ENCODE data around the gene RELL2. TPM values are rescaled to one million over a fixed set of nuclear protein-coding genes. Genes with fewer than 3 reads are reported as not detected.

The RELL2 gene
- total RNA-seq, 1 donor from 2014 or later = under 0.01 TPM

DNA sequence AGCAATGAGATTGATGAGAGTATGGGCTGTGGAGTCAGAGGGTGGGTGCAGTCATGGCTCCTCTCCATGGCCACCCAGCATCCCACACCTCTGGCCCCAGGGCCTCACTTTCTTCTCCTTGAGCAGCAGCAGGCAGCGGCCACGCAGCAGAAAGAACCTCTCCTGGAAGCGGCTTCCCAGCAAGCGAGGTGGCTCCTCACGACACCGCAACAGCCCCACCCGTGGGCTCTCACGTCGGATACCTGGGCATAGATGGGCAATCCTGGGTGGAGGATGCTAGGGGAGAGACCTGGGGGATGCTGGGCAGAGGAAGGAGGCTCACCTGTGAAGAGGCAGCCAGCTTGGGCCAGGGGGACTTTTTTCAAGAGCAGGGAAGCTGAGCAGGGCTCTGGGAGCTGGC is 19.6 kb downstream of the RELL2 start:
- peaks cover 0 to 10% (median 6%) of the 10 kb centered on the region in 3 donors for H3K36me3 ChIP-seq (ENCODE audit: control insufficient read depth in 3 of 3, insufficient read depth in 3 of 3, low read length in 3 of 3)

DNA sequence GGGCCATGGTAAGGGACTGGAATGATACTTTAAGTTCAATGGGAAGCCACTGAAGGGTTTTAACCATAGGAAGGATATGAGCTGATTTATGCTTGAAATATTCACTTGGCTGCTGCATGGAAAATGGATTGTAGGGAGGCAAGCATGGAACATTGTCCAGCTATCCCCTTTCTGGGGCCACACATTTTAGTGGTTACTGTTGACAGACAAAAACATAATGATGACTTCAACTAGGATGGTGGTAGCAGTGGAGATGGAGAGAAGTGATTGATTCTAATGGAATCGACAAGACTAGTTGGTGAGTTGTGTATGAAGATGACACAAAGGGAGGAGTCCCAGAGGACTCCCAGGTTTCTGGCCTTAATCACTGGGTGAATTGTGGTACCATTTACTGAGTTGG is 20.6 kb downstream of the RELL2 start:
- no peak overlapping the region for H3K4me3 ChIP-seq (ENCODE audit: low read length in 3 of 3)
- H3K36me3 ChIP-seq (ENCODE audit: control insufficient read depth in 3 of 3, insufficient read depth in 3 of 3, low read length in 3 of 3) = peaks cover 0 to 10% (median 6%) of the 10 kb centered on the region in 3 donors
- H3K9ac ChIP-seq (ENCODE audit: low read depth in 1 of 3, low read length in 3 of 3) = no peak overlapping the region

More for the DNA sequence above, 19.6 kb downstream of the RELL2 start:
- H3K9ac ChIP-seq (ENCODE audit: low read depth in 1 of 3, low read length in 3 of 3) = no peak overlapping the region
- H3K4me1 ChIP-seq (ENCODE audit: control insufficient read depth in 3 of 3, insufficient read depth in 3 of 3, low read length in 3 of 3) = peaks cover 0 to 4% (median 3%) of the 10 kb centered on the region in 3 donors
- no peak overlapping the region for H3K4me3 ChIP-seq (ENCODE audit: low read length in 3 of 3)
- H3K9me3 ChIP-seq (ENCODE audit: control insufficient read depth in 3 of 3, low read length in 3 of 3) = no peaks in the 10 kb centered on the region
- H3K27me3 ChIP-seq (ENCODE audit: control insufficient read depth in 3 of 3, insufficient read depth in 3 of 3, low read length in 3 of 3) = no peaks in the 10 kb centered on the region
- H3K27ac ChIP-seq (ENCODE audit: low read depth, low read length) = no peak overlapping the region

GRCh38 chr5:141657937-141658545 is 21.2 kb downstream of the RELL2 start:
- no peak overlapping the region for H3K27ac ChIP-seq (ENCODE audit: low read depth, low read length)
- H3K4me1 ChIP-seq (ENCODE audit: control insufficient read depth in 3 of 3, insufficient read depth in 3 of 3, low read length in 3 of 3) = no peaks in the 10 kb centered on the region
- H3K36me3 ChIP-seq (ENCODE audit: control insufficient read depth in 3 of 3, insufficient read depth in 3 of 3, low read length in 3 of 3) = peaks cover 0 to 10% (median 6%) of the 10 kb centered on the region in 3 donors
- no peak overlapping the region for H3K4me3 ChIP-seq (ENCODE audit: low read length in 3 of 3)
- H3K9ac ChIP-seq (ENCODE audit: low read depth in 1 of 3, low read length in 3 of 3) = no peak overlapping the region
- H3K9me3 ChIP-seq (ENCODE audit: control insufficient read depth in 3 of 3, low read length in 3 of 3) = no peaks in the 10 kb centered on the region
- no peaks in the 10 kb centered on the region for H3K27me3 ChIP-seq (ENCODE audit: control insufficient read depth in 3 of 3, insufficient read depth in 3 of 3, low read length in 3 of 3)

More for the DNA sequence above, 20.6 kb downstream of the RELL2 start:
- no peak overlapping the region for H3K27ac ChIP-seq (ENCODE audit: low read depth, low read length)
- H3K4me1 ChIP-seq (ENCODE audit: control insufficient read depth in 3 of 3, insufficient read depth in 3 of 3, low read length in 3 of 3) = no peaks in the 10 kb centered on the region
- no peaks in the 10 kb centered on the region for H3K27me3 ChIP-seq (ENCODE audit: control insufficient read depth in 3 of 3, insufficient read depth in 3 of 3, low read length in 3 of 3)
- no peaks in the 10 kb centered on the region for H3K9me3 ChIP-seq (ENCODE audit: control insufficient read depth in 3 of 3, low read length in 3 of 3)

DNA sequence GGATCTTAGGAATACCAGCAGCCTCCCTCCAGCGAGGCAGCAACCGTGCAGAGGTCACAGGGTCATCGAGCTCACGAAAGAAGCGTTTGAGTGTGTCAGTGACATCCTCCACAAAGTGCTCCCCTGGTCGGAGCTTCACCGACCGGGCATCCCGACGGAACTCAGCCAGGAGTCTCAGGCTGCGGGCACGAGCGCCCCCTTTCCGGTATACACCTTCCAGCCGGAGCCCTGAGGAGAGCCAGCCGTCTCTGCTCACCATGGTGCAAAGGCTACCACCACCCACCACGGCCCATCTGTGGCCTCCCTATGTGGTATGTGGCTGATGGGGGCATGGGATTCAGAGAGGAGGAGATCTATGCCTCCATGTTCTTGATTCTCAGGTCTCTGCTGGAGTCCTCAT is 25.2 kb downstream of the RELL2 start:
- Histone ChIP-seq H3K9me3 (ENCODE audit: control insufficient read depth in 3 of 3, low read length in 3 of 3) (no peaks in the 10 kb centered on the region), H3K27me3 (ENCODE audit: control insufficient read depth in 3 of 3, insufficient read depth in 3 of 3, low read length in 3 of 3) (no peaks in the 10 kb centered on the region), H3K27ac (ENCODE audit: low read depth, low read length) (no peak overlapping the region), H3K4me3 (ENCODE audit: low read length in 3 of 3) (no peak overlapping the region), H3K36me3 (ENCODE audit: control insufficient read depth in 3 of 3, insufficient read depth in 3 of 3, low read length in 3 of 3) (peaks cover 0 to 4% (median 2%) of the 10 kb centered on the region in 3 donors), H3K4me1 (ENCODE audit: control insufficient read depth in 3 of 3, insufficient read depth in 3 of 3, low read length in 3 of 3) (no peaks in the 10 kb centered on the region), H3K9ac (ENCODE audit: low read depth in 1 of 3, low read length in 3 of 3) (no peak overlapping the region)

DNA sequence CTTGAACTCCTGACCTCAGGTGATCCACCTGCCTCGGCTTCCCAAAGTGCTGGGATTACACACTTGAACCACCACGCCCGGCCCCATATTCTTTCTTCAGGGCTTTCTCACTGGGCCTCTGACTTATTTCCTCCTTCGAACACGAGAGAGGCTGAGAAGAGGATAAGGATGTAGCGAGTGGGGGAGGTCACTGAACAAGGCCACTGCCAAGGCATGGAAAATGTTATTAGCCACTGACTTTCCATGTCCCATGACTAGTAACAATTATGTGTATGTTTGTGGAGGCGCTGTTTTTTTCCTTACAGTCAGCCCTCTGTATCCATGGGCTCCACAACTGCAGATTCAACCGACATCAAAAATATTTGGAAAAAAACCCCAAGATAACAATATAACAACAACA is 26.7 kb downstream of the RELL2 start:
- no peaks in the 10 kb centered on the region for H3K4me1 ChIP-seq (ENCODE audit: control insufficient read depth in 3 of 3, insufficient read depth in 3 of 3, low read length in 3 of 3)
- H3K9ac ChIP-seq (ENCODE audit: low read depth in 1 of 3, low read length in 3 of 3) = no peak overlapping the region
- H3K36me3 ChIP-seq (ENCODE audit: control insufficient read depth in 3 of 3, insufficient read depth in 3 of 3, low read length in 3 of 3) = peaks cover 0 to 2% (median 0%) of the 10 kb centered on the region in 3 donors
- H3K4me3 ChIP-seq (ENCODE audit: low read length in 3 of 3) = no peak overlapping the region
- H3K9me3 ChIP-seq (ENCODE audit: control insufficient read depth in 3 of 3, low read length in 3 of 3) = no peaks in the 10 kb centered on the region
- H3K27me3 ChIP-seq (ENCODE audit: control insufficient read depth in 3 of 3, insufficient read depth in 3 of 3, low read length in 3 of 3) = no peaks in the 10 kb centered on the region
- no peak overlapping the region for H3K27ac ChIP-seq (ENCODE audit: low read depth, low read length)

DNA sequence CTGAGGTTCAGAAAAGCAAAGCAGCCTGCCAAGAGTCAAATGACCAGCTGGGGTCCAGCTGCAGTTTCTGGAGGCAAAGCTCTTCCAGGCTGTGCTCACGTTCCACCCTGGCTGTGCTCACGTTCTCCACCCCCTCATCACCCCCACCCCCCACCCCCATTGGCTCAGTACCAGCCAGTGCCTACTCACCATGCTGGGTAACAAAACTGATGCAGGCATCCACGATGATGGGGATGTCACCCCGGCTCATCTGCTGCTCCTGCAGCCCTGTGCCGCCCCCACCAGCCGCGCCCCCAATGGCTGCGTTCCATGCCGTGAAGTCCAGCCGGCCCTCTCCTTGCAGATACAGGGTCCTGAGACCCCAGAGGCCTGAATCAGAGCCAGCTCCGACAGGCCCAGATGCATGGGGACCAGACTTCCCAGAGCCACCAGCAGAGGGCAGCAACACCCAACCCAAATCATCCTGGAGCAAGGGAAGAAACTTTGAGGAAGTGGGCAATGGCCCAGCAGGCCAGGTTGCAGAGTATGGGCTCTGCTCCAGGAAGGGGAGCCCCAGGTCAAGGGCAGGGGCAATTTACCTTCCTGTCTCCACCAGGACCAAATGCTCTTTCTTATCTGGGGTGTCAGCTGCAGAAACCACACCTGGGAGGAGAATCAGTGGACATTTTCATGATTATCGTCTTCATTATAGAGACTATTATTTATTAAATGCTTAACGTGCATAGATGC is 28.1 kb downstream of the RELL2 start:
- Histone ChIP-seq H3K9ac (ENCODE audit: low read depth in 1 of 3, low read length in 3 of 3) (no peak overlapping the region), H3K4me3 (ENCODE audit: low read length in 3 of 3) (no peak overlapping the region), H3K27me3 (ENCODE audit: control insufficient read depth in 3 of 3, insufficient read depth in 3 of 3, low read length in 3 of 3) (no peaks in the 10 kb centered on the region), H3K4me1 (ENCODE audit: control insufficient read depth in 3 of 3, insufficient read depth in 3 of 3, low read length in 3 of 3) (no peaks in the 10 kb centered on the region), H3K27ac (ENCODE audit: low read depth, low read length) (no peak overlapping the region), H3K36me3 (ENCODE audit: control insufficient read depth in 3 of 3, insufficient read depth in 3 of 3, low read length in 3 of 3) (peaks cover 0 to 3% (median 0%) of the 10 kb centered on the region in 3 donors), H3K9me3 (ENCODE audit: control insufficient read depth in 3 of 3, low read length in 3 of 3) (no peaks in the 10 kb centered on the region)

DNA sequence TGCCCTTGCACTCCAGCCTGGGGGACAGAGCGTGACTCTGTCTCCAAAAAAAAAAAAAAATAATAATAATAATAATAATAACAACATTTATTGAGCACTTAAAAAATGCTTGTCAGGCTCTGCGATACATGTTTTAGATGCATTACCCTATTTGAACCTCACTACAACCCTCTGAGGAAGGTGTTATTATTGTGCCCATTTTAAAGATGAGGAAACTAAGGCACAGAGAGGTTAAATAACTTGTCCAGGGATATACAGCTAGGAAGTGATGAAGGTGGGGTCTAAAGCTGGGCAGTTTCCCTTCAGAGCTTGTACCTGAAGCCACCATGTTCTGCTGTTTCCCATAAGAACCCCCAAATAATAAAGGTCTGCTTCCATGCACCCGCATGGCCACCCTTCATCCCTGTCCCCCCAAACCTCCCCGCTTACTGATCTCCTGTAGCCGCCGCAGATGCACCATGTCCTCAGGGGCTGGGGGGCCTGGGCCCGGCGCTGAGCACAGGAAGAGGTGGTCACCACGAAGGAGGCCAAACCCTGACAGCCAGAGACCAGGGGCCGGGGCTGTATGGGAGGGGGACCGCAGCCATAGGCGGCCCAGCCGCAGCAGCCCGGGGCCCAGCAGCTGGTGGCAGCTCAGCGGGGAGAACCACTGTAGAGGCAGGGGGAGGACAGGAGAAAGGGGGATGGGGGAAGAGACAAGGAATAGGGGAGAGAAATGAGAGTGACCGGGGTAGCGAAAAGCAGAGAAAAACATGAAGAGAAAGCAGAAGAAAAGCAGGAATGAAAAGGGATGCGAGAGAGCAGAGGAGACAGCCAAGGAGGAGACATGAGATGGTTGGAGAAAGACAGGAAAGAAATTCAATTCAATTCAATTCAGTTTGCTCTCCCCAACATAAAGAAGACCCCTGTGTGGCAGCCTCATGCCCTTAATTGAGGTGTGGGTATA is 29.5 kb downstream of the RELL2 start:
- no peak overlapping the region for H3K27ac ChIP-seq (ENCODE audit: low read depth, low read length)
- H3K9me3 ChIP-seq (ENCODE audit: control insufficient read depth in 3 of 3, low read length in 3 of 3) = no peaks in the 10 kb centered on the region
- H3K9ac ChIP-seq (ENCODE audit: low read depth in 1 of 3, low read length in 3 of 3) = no peak overlapping the region
- no peaks in the 10 kb centered on the region for H3K27me3 ChIP-seq (ENCODE audit: control insufficient read depth in 3 of 3, insufficient read depth in 3 of 3, low read length in 3 of 3)
- no peaks in the 10 kb centered on the region for H3K4me1 ChIP-seq (ENCODE audit: control insufficient read depth in 3 of 3, insufficient read depth in 3 of 3, low read length in 3 of 3)
- no peak overlapping the region for H3K4me3 ChIP-seq (ENCODE audit: low read length in 3 of 3)
- H3K36me3 ChIP-seq (ENCODE audit: control insufficient read depth in 3 of 3, insufficient read depth in 3 of 3, low read length in 3 of 3) = peaks cover 0 to 5% (median 2%) of the 10 kb centered on the region in 3 donors

GRCh38 chr5:141668601-141669265 is 31.9 kb downstream of the RELL2 start:
- Histone ChIP-seq H3K4me1 (ENCODE audit: control insufficient read depth in 3 of 3, insufficient read depth in 3 of 3, low read length in 3 of 3) (peaks cover 0 to 2% (median 0%) of the 10 kb centered on the region in 3 donors), H3K9me3 (ENCODE audit: control insufficient read depth in 3 of 3, low read length in 3 of 3) (no peaks in the 10 kb centered on the region), H3K27me3 (ENCODE audit: control insufficient read depth in 3 of 3, insufficient read depth in 3 of 3, low read length in 3 of 3) (peaks cover 0 to 3% (median 0%) of the 10 kb centered on the region in 3 donors), H3K4me3 (ENCODE audit: low read length in 3 of 3) (no peak overlapping the region), H3K27ac (ENCODE audit: low read depth, low read length) (no peak overlapping the region), H3K36me3 (ENCODE audit: control insufficient read depth in 3 of 3, insufficient read depth in 3 of 3, low read length in 3 of 3) (peaks cover 0 to 5% (median 2%) of the 10 kb centered on the region in 3 donors), H3K9ac (ENCODE audit: low read depth in 1 of 3, low read length in 3 of 3) (no peak overlapping the region)

- Histone ChIP-seq H3K4me1 (ENCODE audit: control insufficient read depth in 3 of 3, insufficient read depth in 3 of 3, low read length in 3 of 3) (peaks cover 0 to 2% (median 0%) of the 10 kb centered on the region in 3 donors), H3K27me3 (ENCODE audit: control insufficient read depth in 3 of 3, insufficient read depth in 3 of 3, low read length in 3 of 3) (peaks cover 0 to 3% (median 0%) of the 10 kb centered on the region in 3 donors), H3K4me3 (ENCODE audit: low read length in 3 of 3) (no peak overlapping the region), H3K36me3 (ENCODE audit: control insufficient read depth in 3 of 3, insufficient read depth in 3 of 3, low read length in 3 of 3) (peaks cover 0 to 5% (median 2%) of the 10 kb centered on the region in 3 donors), H3K9me3 (ENCODE audit: control insufficient read depth in 3 of 3, low read length in 3 of 3) (no peaks in the 10 kb centered on the region), H3K9ac (ENCODE audit: low read depth in 1 of 3, low read length in 3 of 3) (no peak overlapping the region), H3K27ac (ENCODE audit: low read depth, low read length) (no peak overlapping the region)
Observed at GRCh38 chr5:141669520-141669919, 32.7 kb downstream of the RELL2 start.
